ENCODE data around the gene MAP1B.

The MAP1B gene

DNA sequence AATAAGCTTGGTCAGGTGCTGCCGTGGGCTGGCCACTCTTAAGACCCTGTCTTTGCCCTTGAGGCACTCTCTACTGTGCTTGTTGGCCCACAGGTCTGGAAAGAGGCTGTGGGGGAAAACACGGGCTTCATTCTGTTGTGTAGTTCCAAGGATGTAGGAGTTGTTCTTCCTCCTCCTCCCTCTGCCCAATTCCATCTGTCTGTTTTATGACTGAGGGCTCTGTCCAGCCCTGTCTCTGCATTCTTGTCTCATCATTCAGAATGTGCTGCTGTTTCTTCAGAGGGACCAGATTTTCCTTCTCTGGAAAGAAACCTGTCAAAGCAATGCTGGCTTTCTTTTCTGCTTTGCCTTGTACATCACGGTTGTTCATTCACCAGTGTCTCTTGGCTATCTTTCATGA lies 84.1 kb downstream of the MAP1B start:
- peaks cover 96% of the 10 kb centered on the region for H3K36me3 ChIP-seq (ENCODE audit: control insufficient read depth, insufficient read depth, low read length)
- no peaks in the 10 kb centered on the region for H3K27me3 ChIP-seq (ENCODE audit: control insufficient read depth, insufficient read depth, low read length)
- H3K9ac ChIP-seq (ENCODE audit: low read depth, low read length): no peak overlapping the region
- no peaks in the 10 kb centered on the region for H3K9me3 ChIP-seq (ENCODE audit: control insufficient read depth, insufficient read depth, low read length)
- H3K4me3 ChIP-seq (ENCODE audit: low read depth, low read length): no peak overlapping the region
- H3K4me1 ChIP-seq (ENCODE audit: control insufficient read depth, insufficient read depth, low read length): no peaks in the 10 kb centered on the region
- H3K27ac ChIP-seq (ENCODE audit: low read depth, low read length): no peak overlapping the region

DNA sequence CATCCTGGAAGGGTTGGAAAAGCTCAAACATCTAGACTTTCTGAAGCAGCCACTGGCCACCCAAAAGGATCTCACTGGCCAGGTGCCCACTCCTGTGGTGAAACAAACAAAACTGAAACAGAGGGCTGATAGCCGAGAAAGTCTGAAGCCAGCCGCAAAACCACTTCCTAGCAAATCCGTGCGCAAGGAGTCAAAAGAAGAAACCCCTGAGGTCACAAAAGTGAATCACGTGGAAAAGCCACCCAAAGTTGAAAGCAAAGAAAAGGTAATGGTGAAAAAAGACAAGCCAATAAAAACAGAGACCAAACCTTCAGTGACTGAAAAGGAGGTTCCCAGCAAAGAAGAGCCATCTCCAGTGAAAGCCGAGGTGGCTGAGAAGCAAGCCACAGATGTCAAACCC lies 87.6 kb downstream of the MAP1B start:
- no peaks in the 10 kb centered on the region for H3K27me3 ChIP-seq (ENCODE audit: control insufficient read depth, insufficient read depth, low read length)
- H3K36me3 ChIP-seq (ENCODE audit: control insufficient read depth, insufficient read depth, low read length): peaks cover 97% of the 10 kb centered on the region
- H3K27ac ChIP-seq (ENCODE audit: low read depth, low read length): no peak overlapping the region
- no peaks in the 10 kb centered on the region for H3K4me1 ChIP-seq (ENCODE audit: control insufficient read depth, insufficient read depth, low read length)
- no peaks in the 10 kb centered on the region for H3K9me3 ChIP-seq (ENCODE audit: control insufficient read depth, insufficient read depth, low read length)
- H3K4me3 ChIP-seq (ENCODE audit: low read depth, low read length): no peak overlapping the region
- no peak overlapping the region for H3K9ac ChIP-seq (ENCODE audit: low read depth, low read length)

DNA sequence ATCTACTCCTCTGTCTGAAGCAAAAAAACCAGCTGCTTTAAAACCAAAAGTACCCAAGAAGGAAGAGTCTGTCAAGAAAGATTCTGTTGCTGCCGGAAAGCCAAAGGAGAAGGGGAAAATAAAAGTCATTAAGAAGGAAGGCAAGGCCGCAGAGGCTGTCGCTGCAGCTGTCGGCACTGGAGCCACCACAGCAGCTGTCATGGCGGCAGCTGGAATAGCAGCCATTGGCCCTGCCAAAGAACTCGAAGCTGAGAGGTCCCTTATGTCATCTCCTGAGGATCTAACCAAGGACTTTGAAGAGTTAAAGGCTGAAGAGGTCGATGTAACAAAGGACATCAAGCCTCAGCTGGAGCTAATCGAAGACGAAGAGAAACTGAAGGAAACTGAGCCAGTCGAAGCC lies 88.3 kb downstream of the MAP1B start:
- Histone ChIP-seq H3K4me1 (ENCODE audit: control insufficient read depth, insufficient read depth, low read length) (no peaks in the 10 kb centered on the region), H3K9me3 (ENCODE audit: control insufficient read depth, insufficient read depth, low read length) (no peaks in the 10 kb centered on the region), H3K27ac (ENCODE audit: low read depth, low read length) (no peak overlapping the region), H3K27me3 (ENCODE audit: control insufficient read depth, insufficient read depth, low read length) (no peaks in the 10 kb centered on the region), H3K9ac (ENCODE audit: low read depth, low read length) (no peak overlapping the region), H3K4me3 (ENCODE audit: low read depth, low read length) (no peak overlapping the region), H3K36me3 (ENCODE audit: control insufficient read depth, insufficient read depth, low read length) (peaks cover 97% of the 10 kb centered on the region)

DNA sequence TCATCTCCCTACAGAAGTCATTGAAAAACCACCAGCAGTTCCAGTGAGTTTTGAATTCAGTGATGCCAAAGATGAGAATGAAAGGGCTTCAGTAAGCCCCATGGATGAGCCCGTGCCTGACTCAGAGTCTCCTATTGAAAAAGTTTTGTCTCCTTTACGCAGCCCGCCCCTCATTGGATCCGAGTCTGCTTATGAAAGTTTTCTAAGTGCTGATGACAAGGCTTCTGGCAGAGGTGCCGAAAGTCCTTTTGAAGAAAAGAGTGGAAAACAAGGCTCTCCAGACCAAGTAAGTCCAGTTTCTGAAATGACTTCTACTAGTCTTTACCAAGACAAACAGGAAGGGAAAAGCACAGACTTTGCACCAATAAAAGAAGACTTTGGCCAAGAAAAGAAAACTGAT lies 90.1 kb downstream of the MAP1B start:
- Histone ChIP-seq H3K27ac (ENCODE audit: low read depth, low read length) (no peak overlapping the region), H3K27me3 (ENCODE audit: control insufficient read depth, insufficient read depth, low read length) (no peaks in the 10 kb centered on the region), H3K36me3 (ENCODE audit: control insufficient read depth, insufficient read depth, low read length) (peaks cover 97% of the 10 kb centered on the region)

DNA sequence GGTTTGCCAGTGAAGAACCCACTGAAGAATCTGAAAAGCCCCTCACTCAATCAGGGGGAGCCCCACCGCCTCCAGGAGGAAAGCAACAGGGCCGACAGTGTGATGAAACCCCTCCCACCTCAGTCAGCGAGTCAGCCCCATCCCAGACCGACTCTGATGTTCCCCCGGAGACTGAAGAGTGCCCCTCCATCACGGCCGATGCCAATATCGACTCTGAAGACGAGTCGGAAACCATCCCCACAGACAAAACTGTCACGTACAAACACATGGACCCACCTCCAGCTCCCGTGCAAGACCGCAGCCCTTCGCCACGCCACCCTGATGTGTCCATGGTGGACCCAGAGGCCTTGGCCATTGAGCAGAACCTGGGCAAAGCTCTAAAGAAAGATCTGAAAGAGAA lies 92.4 kb downstream of the MAP1B start:
- no peaks in the 10 kb centered on the region for H3K4me1 ChIP-seq (ENCODE audit: control insufficient read depth, insufficient read depth, low read length)
- no peak overlapping the region for H3K27ac ChIP-seq (ENCODE audit: low read depth, low read length)
- H3K27me3 ChIP-seq (ENCODE audit: control insufficient read depth, insufficient read depth, low read length): no peaks in the 10 kb centered on the region
- peaks cover 99% of the 10 kb centered on the region for H3K36me3 ChIP-seq (ENCODE audit: control insufficient read depth, insufficient read depth, low read length)
- H3K4me3 ChIP-seq (ENCODE audit: low read depth, low read length): no peak overlapping the region
- no peaks in the 10 kb centered on the region for H3K9me3 ChIP-seq (ENCODE audit: control insufficient read depth, insufficient read depth, low read length)
- no peak overlapping the region for H3K9ac ChIP-seq (ENCODE audit: low read depth, low read length)

More for the DNA sequence above, 90.1 kb downstream of the MAP1B start:
- H3K4me3 ChIP-seq (ENCODE audit: low read depth, low read length): no peak overlapping the region
- H3K9me3 ChIP-seq (ENCODE audit: control insufficient read depth, insufficient read depth, low read length): no peaks in the 10 kb centered on the region
- no peaks in the 10 kb centered on the region for H3K4me1 ChIP-seq (ENCODE audit: control insufficient read depth, insufficient read depth, low read length)
- H3K9ac ChIP-seq (ENCODE audit: low read depth, low read length): no peak overlapping the region

DNA sequence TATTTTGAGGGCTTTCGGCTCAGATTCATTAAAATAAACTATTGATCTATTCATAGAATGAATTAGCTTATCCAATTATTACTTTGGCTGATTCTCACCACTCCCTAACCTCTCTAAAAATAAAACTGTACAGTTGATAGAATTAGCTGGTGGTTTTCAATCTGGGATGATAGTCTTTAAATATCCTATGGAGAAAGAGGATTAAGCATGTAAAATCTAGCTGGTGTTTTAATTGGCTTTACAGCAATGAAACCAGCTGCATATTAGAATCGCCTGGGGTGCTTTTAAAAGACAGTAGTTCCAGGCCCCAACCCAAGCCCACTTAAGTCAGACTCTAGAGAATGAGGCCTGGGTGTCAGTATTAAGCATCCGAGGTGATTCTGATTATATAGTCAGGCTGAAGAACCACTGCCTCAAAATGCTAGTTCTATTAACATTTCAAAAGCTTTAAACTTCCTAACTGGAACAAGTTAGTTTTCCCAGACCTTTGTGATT lies 95.1 kb downstream of the MAP1B start:
- no peak overlapping the region for H3K9ac ChIP-seq (ENCODE audit: low read depth, low read length)
- H3K36me3 ChIP-seq (ENCODE audit: control insufficient read depth, insufficient read depth, low read length): peaks cover 99% of the 10 kb centered on the region
- no peak overlapping the region for H3K27ac ChIP-seq (ENCODE audit: low read depth, low read length)

DNA sequence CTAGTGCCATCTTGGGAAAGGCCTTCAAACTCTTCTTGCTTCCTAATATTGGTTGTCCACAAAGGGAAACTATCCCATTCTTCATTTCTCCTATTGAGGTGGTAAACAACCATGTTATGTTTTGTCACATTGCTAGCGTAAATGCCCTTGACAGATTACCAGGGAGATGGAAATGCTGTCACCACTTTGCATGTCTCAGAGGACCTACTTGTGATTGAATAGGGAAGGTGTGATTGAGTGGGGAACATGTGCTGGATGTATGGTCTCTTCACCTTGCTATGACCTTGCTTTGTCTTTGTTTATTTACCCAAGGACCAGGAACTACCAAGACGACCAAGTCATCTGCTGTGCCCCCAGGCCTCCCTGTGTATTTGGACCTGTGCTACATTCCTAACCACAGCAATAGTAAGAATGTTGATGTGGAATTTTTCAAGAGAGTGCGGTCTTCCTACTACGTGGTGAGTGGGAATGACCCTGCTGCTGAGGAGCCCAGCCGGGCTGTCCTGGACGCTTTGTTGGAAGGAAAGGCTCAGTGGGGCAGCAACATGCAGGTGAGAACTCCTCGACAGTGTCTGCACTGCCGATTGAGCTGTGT lies 96.1 kb downstream of the MAP1B start:
- H3K9me3 ChIP-seq (ENCODE audit: control insufficient read depth, insufficient read depth, low read length): no peaks in the 10 kb centered on the region
- H3K27me3 ChIP-seq (ENCODE audit: control insufficient read depth, insufficient read depth, low read length): no peaks in the 10 kb centered on the region
- H3K4me3 ChIP-seq (ENCODE audit: low read depth, low read length): no peak overlapping the region
- no peak overlapping the region for H3K27ac ChIP-seq (ENCODE audit: low read depth, low read length)
- no peak overlapping the region for H3K9ac ChIP-seq (ENCODE audit: low read depth, low read length)
- 0 out of 2 replicates have a peak, but pooled peaks cover 2% of the 10 kb centered on the region for H3K4me1 ChIP-seq (ENCODE audit: control insufficient read depth, insufficient read depth, low read length)
- peaks cover 98% of the 10 kb centered on the region for H3K36me3 ChIP-seq (ENCODE audit: control insufficient read depth, insufficient read depth, low read length)

More for the DNA sequence above, 95.1 kb downstream of the MAP1B start:
- no peak overlapping the region for H3K4me3 ChIP-seq (ENCODE audit: low read depth, low read length)
- H3K27me3 ChIP-seq (ENCODE audit: control insufficient read depth, insufficient read depth, low read length): no peaks in the 10 kb centered on the region
- H3K9me3 ChIP-seq (ENCODE audit: control insufficient read depth, insufficient read depth, low read length): no peaks in the 10 kb centered on the region
- H3K4me1 ChIP-seq (ENCODE audit: control insufficient read depth, insufficient read depth, low read length): no peaks in the 10 kb centered on the region

DNA sequence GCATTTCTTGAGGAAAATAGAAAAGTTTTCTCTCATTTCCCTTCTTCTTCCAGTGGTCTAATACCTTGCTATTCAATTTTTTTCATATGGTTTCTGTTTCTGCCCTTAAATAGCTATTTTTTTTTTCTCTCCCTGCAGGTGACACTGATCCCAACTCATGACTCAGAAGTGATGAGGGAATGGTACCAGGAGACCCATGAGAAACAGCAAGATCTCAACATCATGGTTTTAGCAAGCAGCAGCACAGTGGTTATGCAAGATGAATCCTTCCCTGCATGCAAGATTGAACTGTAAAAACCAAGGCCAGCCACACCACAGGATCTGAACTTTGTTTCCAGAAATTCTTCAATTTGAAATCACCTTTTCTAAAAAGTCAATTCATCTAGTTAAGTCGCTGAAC lies 97.7 kb downstream of the MAP1B start:
- Histone ChIP-seq H3K27me3 (ENCODE audit: control insufficient read depth, insufficient read depth, low read length) (no peaks in the 10 kb centered on the region), H3K4me1 (ENCODE audit: control insufficient read depth, insufficient read depth, low read length) (peaks cover 16% of the 10 kb centered on the region), H3K9me3 (ENCODE audit: control insufficient read depth, insufficient read depth, low read length) (no peaks in the 10 kb centered on the region), H3K4me3 (ENCODE audit: low read depth, low read length) (no peak overlapping the region), H3K27ac (ENCODE audit: low read depth, low read length) (no peak overlapping the region), H3K9ac (ENCODE audit: low read depth, low read length) (no peak overlapping the region), H3K36me3 (ENCODE audit: control insufficient read depth, insufficient read depth, low read length) (peaks cover 83% of the 10 kb centered on the region)

DNA sequence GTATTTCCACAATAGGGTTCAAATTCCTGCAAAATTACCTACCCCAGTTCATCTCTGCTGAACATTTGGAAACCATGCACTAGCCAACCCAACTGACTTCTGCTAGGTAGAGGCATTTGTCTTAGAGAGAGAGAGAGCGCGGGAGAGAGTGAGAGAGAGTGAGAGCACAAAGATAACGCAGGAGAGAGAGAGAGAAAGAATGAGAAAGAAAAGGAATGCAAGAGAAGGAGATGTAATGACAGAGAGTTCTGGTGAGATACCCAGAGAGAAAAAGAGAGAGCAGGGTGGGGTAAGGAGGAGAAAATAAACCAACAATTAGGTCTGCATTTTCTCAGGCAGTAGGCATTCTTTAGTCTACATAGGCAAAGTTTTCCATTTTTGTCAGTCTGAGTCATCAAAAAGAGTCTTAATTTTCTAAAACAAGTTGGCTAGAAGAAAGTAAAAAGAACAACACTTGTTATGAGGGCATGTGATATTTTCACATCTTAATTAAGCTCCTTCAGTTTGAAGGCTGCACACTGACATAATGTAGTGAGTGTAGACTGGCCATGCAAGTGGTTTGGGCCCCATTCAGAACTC lies 98.2 kb downstream of the MAP1B start:
- Histone ChIP-seq H3K27me3 (ENCODE audit: control insufficient read depth, insufficient read depth, low read length) (no peaks in the 10 kb centered on the region), H3K36me3 (ENCODE audit: control insufficient read depth, insufficient read depth, low read length) (peaks cover 77% of the 10 kb centered on the region), H3K9ac (ENCODE audit: low read depth, low read length) (no peak overlapping the region), H3K9me3 (ENCODE audit: control insufficient read depth, insufficient read depth, low read length) (no peaks in the 10 kb centered on the region), H3K4me3 (ENCODE audit: low read depth, low read length) (no peak overlapping the region), H3K27ac (ENCODE audit: low read depth, low read length) (no peak overlapping the region), H3K4me1 (ENCODE audit: control insufficient read depth, insufficient read depth, low read length) (peaks cover 21% of the 10 kb centered on the region)

DNA sequence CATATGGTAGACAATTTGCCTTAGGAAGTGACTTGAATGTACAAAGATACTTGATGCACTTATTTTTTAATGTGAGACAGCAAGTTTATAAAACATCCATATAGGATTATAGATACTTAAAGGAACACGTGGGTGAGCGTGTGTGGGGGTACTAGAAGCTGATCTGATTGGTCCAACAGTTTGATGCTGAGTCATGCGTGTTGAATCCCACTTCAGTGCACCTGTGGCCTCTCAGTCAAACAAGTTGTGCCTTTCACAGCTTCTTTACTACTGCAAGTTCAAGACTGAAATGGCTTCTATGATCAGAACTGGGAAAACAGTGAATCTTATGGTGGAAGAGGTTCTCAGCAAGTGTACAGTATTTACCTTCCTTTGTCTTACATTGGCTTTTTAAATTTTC lies 98.9 kb downstream of the MAP1B start:
- Histone ChIP-seq H3K27ac (ENCODE audit: low read depth, low read length) (no peak overlapping the region), H3K27me3 (ENCODE audit: control insufficient read depth, insufficient read depth, low read length) (no peaks in the 10 kb centered on the region), H3K9ac (ENCODE audit: low read depth, low read length) (no peak overlapping the region), H3K36me3 (ENCODE audit: control insufficient read depth, insufficient read depth, low read length) (peaks cover 72% of the 10 kb centered on the region), H3K4me3 (ENCODE audit: low read depth, low read length) (no peak overlapping the region), H3K9me3 (ENCODE audit: control insufficient read depth, insufficient read depth, low read length) (no peaks in the 10 kb centered on the region), H3K4me1 (ENCODE audit: control insufficient read depth, insufficient read depth, low read length) (peaks cover 28% of the 10 kb centered on the region)

DNA sequence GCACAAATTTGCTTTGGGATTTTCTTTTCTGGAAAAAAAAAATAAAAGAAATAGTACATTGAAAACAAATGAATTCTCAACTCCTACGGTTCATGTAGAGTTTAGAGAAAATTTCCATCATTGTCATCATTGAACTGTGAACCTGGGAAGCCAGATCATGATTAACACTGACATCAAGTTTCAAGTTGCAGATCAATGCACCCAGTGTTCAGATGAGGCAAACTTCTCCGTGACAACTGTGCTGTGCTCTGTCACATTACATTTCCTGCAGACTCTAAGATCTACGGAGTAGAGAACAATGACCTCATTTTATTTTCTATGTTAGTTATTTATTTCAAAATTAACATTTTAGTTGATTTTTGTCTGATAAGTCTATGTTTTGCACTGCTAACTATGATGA lies 99.7 kb downstream of the MAP1B start:
- peaks cover 63% of the 10 kb centered on the region for H3K36me3 ChIP-seq (ENCODE audit: control insufficient read depth, insufficient read depth, low read length)
- H3K4me1 ChIP-seq (ENCODE audit: control insufficient read depth, insufficient read depth, low read length): peaks cover 31% of the 10 kb centered on the region
- H3K9me3 ChIP-seq (ENCODE audit: control insufficient read depth, insufficient read depth, low read length): no peaks in the 10 kb centered on the region
- H3K27ac ChIP-seq (ENCODE audit: low read depth, low read length): no peak overlapping the region
- H3K9ac ChIP-seq (ENCODE audit: low read depth, low read length): no peak overlapping the region
- H3K4me3 ChIP-seq (ENCODE audit: low read depth, low read length): no peak overlapping the region
- no peaks in the 10 kb centered on the region for H3K27me3 ChIP-seq (ENCODE audit: control insufficient read depth, insufficient read depth, low read length)

Data from HUES48 (cell line).